Heart left ventricle (tissue), 16 donors: ENCODE measurements around the gene EXOC4. TPM values are rescaled to one million over a fixed set of nuclear protein-coding genes. Genes with fewer than 3 reads are reported as not detected.

Source experiments
- ATAC-seq, 4 donors: fragments of 200-7000 bp; cut with Tn5 transposase; one replicate each; pipeline ENCODE4 v1.9.1; 2020 to 2022; ENCODE audit warnings: moderate library complexity in 4 of 4, mild to moderate bottlenecking in 3 of 4, moderate number of reproducible peaks in 1 of 4
- DNase-seq, 5 donors: peaks; one replicate each; pipeline ENCODE4 v3.0.0-alpha.2; 2020
- H3K27ac ChIP-seq, 12 donors: fragments of 200-600 bp; sonication (generic) in 4 of 12; one replicate each; pipeline versions ENCODE4 v1.5.0 to v1.8.0; 2016 to 2022; ENCODE audit warnings: mild to moderate bottlenecking in 2 of 12
- H3K27me3 ChIP-seq, 9 donors: fragments of 200-600 bp; sonication (generic) in 2 of 9; one replicate each; pipeline versions ENCODE4 v1.5.1 to v1.8.0; 2016 to 2022; ENCODE audit warnings: mild to moderate bottlenecking in 3 of 9
- H3K36me3 ChIP-seq, 9 donors: fragments of 200-600 bp; sonication (generic) in 2 of 9; one replicate each; pipeline versions ENCODE4 v1.5.0 to v1.8.0; 2018 to 2022; ENCODE audit warnings: mild to moderate bottlenecking in 2 of 9
- H3K4me1 ChIP-seq, 12 donors: fragments of 200-600 bp; sonication (generic) in 4 of 12; one replicate each; pipeline versions ENCODE4 v1.5.0 to v1.8.0; 2016 to 2022; ENCODE audit warnings: mild to moderate bottlenecking in 3 of 12
- H3K4me3 ChIP-seq, 12 donors: fragments of 200-600 bp; sonication (generic) in 4 of 12; one replicate each; pipeline versions ENCODE4 v1.5.0 to v1.8.0; 2017 to 2022; ENCODE audit warnings: mild to moderate bottlenecking in 9 of 12, moderate library complexity in 4 of 12
- H3K9me3 ChIP-seq, 12 donors: fragments of 200-600 bp; sonication (generic) in 4 of 12; one replicate each; pipeline versions ENCODE4 v1.5.0 to v1.8.0; 2016 to 2022; ENCODE audit warnings: mild to moderate bottlenecking in 1 of 12
- POLR2A ChIP-seq, 2 donors: fragments of 450-650 bp; IDR thresholded peaks; one replicate each; pipeline ENCODE4 v1.6.1; 2017; ENCODE audit warnings: antibody characterized with exemption in 2 of 2, mild to moderate bottlenecking in 2 of 2, moderate library complexity in 2 of 2
- whole genome bisulfite sequencing, 4 donors: extraction: QIAGEN DNeasy Blood & Tissue Kit in 2 of 4; methylation state at CpG; one replicate each; pipeline versions ENCODE4 v1.1.5 to v1.1.7; 2013 to 2018; 5-methylcytosine and 5-hydroxymethylcytosine counted together
- intact Hi-C, 10 donors: fragments of 100-400 bp; cut with DNase I; formaldehyde crosslinking; loops; one replicate each; pipeline versions ENCODE4 v1.11.1 to v1.14.2; 2022
- microRNA-seq, 4 donors: library from miRNA; unstranded; fragments of <30 nt; microRNA quantifications; one replicate each; pipeline versions ENCODE4 to v1.2.0, GENCODE V29; 2017 to 2020
- polyA plus RNA-seq, 2 donors: library from polyadenylated mRNA; stranded (reverse); fragments of 200-250 nt; gene quantifications; one replicate each; pipeline ENCODE4 v1.2.3, GENCODE V29; 2013
- total RNA-seq, 9 donors: library from RNA; depleted of rRNA in 2 of 9; stranded (reverse); fragments of >200 nt in 2 of 9; fragmentation: NEBNext Ultra II Directional in 3 of 9; extraction: Animal tissue kit (Norgen Biotek cat#: 25700) in 3 of 9; gene quantifications; one replicate each; pipeline versions ENCODE4 v1.1.0 to v1.2.4, GENCODE V29; 2016 to 2023
- TF ChIP-seq, protein P1 (sequence below), 12 donors: fragments of 200-600 bp; sonication (generic) in 4 of 12; IDR thresholded peaks; one replicate each; pipeline versions ENCODE4 v1.5.0 to v1.8.0; 2018 to 2022; ENCODE audit warnings: antibody characterized with exemption in 12 of 12, mild to moderate bottlenecking in 5 of 12
- donor health status: ischemic (EF 13 %, LVEDD 7.1; RV severe dilation, severe dysfunction).
- donor health status: healthy with polysubstance abuse.
- donor health status: DM: no; HTN: yes; CAD: no.
- donor health status: DM: no; HTN: no; CAD: no.
- donor health status: ischemic (EF 25% LVEDD 6.9; RV normal size, moderate dysfunction).
- donor health status: ischemic (EF 25% LVEDD 5.7; RV mildly dilated, moderate dysfunction).
- donor health status: healthy.
- donor health status: DM: yes; HTN: yes; CAD: no.
- donor health status: ischemic (EF 35%, LVEDD 5.7; RV mildly dilated, moderate dysfunction).
- donor health status: nonischemic (EF 11% LVEDD 7.7; RV severe dilation, severe dysfunction).
- donor health status: DM: yes; HTN: yes; CAD: no.
- donor health status: PGD.
- donor health status: ischemic (EF 29% LVEDD 5.4; RV normal size, mild dysfunction).
- donor health status: nonischemic (EF 23%, LVEDD 6.1; RV moderate dilation, normal function).

EXOC4 gene
- total and polyA plus RNA-seq, 11 donors = 8.8 to 61.2 (median 33.8) TPM

GRCh38 chr7:134113655-134114054 is 860.8 kb downstream of the EXOC4 start:
- Histone ChIP-seq H3K27me3 (no peaks in the 10 kb centered on the region), H3K36me3 (no peaks in the 10 kb centered on the region), H3K27ac (no peak overlapping the region), H3K4me1 (no peaks in the 10 kb centered on the region), H3K4me3 (no peak overlapping the region), H3K9me3 (no peaks in the 10 kb centered on the region)
- no peak for DNase-seq
- TF ChIP-seq, protein P1, sequence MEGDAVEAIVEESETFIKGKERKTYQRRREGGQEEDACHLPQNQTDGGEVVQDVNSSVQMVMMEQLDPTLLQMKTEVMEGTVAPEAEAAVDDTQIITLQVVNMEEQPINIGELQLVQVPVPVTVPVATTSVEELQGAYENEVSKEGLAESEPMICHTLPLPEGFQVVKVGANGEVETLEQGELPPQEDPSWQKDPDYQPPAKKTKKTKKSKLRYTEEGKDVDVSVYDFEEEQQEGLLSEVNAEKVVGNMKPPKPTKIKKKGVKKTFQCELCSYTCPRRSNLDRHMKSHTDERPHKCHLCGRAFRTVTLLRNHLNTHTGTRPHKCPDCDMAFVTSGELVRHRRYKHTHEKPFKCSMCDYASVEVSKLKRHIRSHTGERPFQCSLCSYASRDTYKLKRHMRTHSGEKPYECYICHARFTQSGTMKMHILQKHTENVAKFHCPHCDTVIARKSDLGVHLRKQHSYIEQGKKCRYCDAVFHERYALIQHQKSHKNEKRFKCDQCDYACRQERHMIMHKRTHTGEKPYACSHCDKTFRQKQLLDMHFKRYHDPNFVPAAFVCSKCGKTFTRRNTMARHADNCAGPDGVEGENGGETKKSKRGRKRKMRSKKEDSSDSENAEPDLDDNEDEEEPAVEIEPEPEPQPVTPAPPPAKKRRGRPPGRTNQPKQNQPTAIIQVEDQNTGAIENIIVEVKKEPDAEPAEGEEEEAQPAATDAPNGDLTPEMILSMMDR (IDR thresholded peaks at IDR 0.05) = no peak
- no peak for TF ChIP-seq POLR2A (IDR thresholded peaks at IDR 0.05)
- intact Hi-C loops = loop anchor here in 1 of 10 donors (2.0 kb wide), 1 partner anchor 15 kb away; no protein-coding TSS in a partner anchor
- ATAC-seq = no peak

- Histone ChIP-seq H3K4me3 (no peak overlapping the region), H3K36me3 (no peaks in the 10 kb centered on the region), H3K9me3 (no peaks in the 10 kb centered on the region), H3K27me3 (no peaks in the 10 kb centered on the region), H3K4me1 (no peaks in the 10 kb centered on the region), H3K27ac (no peak overlapping the region)
- DNase-seq (no peak), ATAC-seq (no peak)
- 73 to 88% (median 77%) methylated on average over 4 of the region's 4 CpGs for WGBS, 4 donors
- intact Hi-C loops = loop anchor here in 1 of 10 donors (2.0 kb wide), 1 partner anchor 16 kb away; no protein-coding TSS in a partner anchor
- TF ChIP-seq, protein P1 (IDR thresholded peaks at IDR 0.05) = no peak
- TF ChIP-seq POLR2A (IDR thresholded peaks at IDR 0.05) = no peak
These were observed 862.1 kb downstream of the EXOC4 start for GRCh38 chr7:134114992-134115391.

Small RNAs within 50 kb of the gene (microRNA-seq; reads per million reads assigned to microRNA genes)
- gene MIR6133 = 0 reads per million in 4 donors

Other genes with a start within 250 kb of the EXOC4 start
- gene CHCHD3, start 171.0 kb upstream of the EXOC4 start, total RNA-seq = 100 to 1,000 TPM in 8 of 9 donors, 10 to 100 TPM in 1; 92.9 to 197 (median 176) TPM
- gene CHCHD3, start 171.0 kb upstream of the EXOC4 start, polyA plus RNA-seq = 100 to 1,000 TPM; 108 to 186 TPM